GM19238 (cell line): ENCODE data around the gene AFAP1L2.

Source experiments
- DNase-seq: peaks from one replicate; pipeline ENCODE4 v3.0.0; 2011; ENCODE audit warnings: low spot score; ENCODE audit not compliant: insufficient read length

The AFAP1L2 gene

GRCh38 chr10:114404171-114405010, at the start of gene AFAP1L2:
Gene AFAP1L2, minus strand, starts transcription at chr10:114404502. Its CDS starts 47 bp downstream, at chr10:114404455.
- no peak for DNase-seq

- no peak for DNase-seq
These were observed 49.3 kb upstream of the AFAP1L2 start for GRCh38 chr10:114453576-114453975.

- no peak for DNase-seq
These were observed 44.6 kb upstream of the AFAP1L2 start for GRCh38 chr10:114448897-114449296.

GRCh38 chr10:114445332-114445731, 41.0 kb upstream of the AFAP1L2 start:
- DNase-seq, result no peak

- DNase-seq, result no peak
These were observed 40.5 kb upstream of the AFAP1L2 start for GRCh38 chr10:114444819-114445218.

- DNase-seq, result no peak
These were observed 37.9 kb upstream of the AFAP1L2 start for GRCh38 chr10:114442091-114442630.

- no peak for DNase-seq
These were observed 36.8 kb upstream of the AFAP1L2 start for GRCh38 chr10:114441107-114441506.

GRCh38 chr10:114437473-114438292, 33.4 kb upstream of the AFAP1L2 start:
- no peak for DNase-seq

GRCh38 chr10:114436941-114437340, 32.6 kb upstream of the AFAP1L2 start:
- no peak for DNase-seq

GRCh38 chr10:114432566-114433093, 28.3 kb upstream of the AFAP1L2 start:
- no peak for DNase-seq

- no peak for DNase-seq
These were observed 27.3 kb upstream of the AFAP1L2 start for GRCh38 chr10:114431414-114432135.

- no peak for DNase-seq
These were observed 26.5 kb upstream of the AFAP1L2 start for GRCh38 chr10:114430688-114431413.

GRCh38 chr10:114429581-114430335, 25.5 kb upstream of the AFAP1L2 start:
- DNase-seq, result no peak

GRCh38 chr10:114427124-114427852, 23.0 kb upstream of the AFAP1L2 start:
- no peak for DNase-seq

GRCh38 chr10:114426476-114426875, 22.2 kb upstream of the AFAP1L2 start:
- no peak for DNase-seq

- no peak for DNase-seq
These were observed 16.6 kb upstream of the AFAP1L2 start for GRCh38 chr10:114420811-114421485.

- DNase-seq, result no peak
These were observed 13.8 kb upstream of the AFAP1L2 start for GRCh38 chr10:114418109-114418508.
